Activated naive CD4-positive, alpha-beta T cell treated with anti-CD3 and anti-CD28 coated beads, Interleukin-2, amount 50 U/mL, for 72 hours (primary cell): Measurements from ENCODE around the gene OPALIN. TPM values are rescaled to one million over a fixed set of nuclear protein-coding genes. Genes with fewer than 3 reads are reported as not detected.
"Not testable (repeated sequence)": the region's sequence is repeated elsewhere in the genome, so short reads cannot be mapped to it uniquely, and the experiment has no call there.

Experiments
- ATAC-seq, 2 donors: fragments of 150-1000 bp; cut with Tn5 transposase; 2 replicates each; pipeline ENCODE4 v1.10.0; 2021; ENCODE audit warnings: mild to moderate bottlenecking in 2 of 2, moderate library complexity in 2 of 2
- DNase-seq, 2 donors: peaks; one replicate each; pipeline ENCODE4 v3.0.0; 2021 to 2022; ENCODE audit warnings: low spot score in 2 of 2
- H3K27ac Mint-ChIP-seq, 2 donors: one replicate each; pipeline ENCODE4 v1.8.0; 2022; ENCODE audit warnings: mild to moderate bottlenecking in 2 of 2, mixed read lengths in 2 of 2
- H3K36me3 Mint-ChIP-seq, 2 donors: one replicate each; pipeline ENCODE4 v1.8.0; 2022; ENCODE audit warnings: mixed read lengths in 2 of 2
- H3K9me3 Mint-ChIP-seq, 2 donors: one replicate each; pipeline ENCODE4 v1.8.0; 2022; ENCODE audit warnings: mixed read lengths in 2 of 2
- total RNA-seq, 2 donors: library from RNA; stranded (reverse); gene quantifications; one replicate each; pipeline ENCODE4 v1.2.3, GENCODE V29; 2022

Gene OPALIN
- total RNA-seq, 2 donors from 2014 or later: not detected

- no peak for ATAC-seq
- DNase-seq: no peak
- H3K9me3 Mint-ChIP-seq: no peaks in the 10 kb centered on the region
- no peaks in the 10 kb centered on the region for H3K36me3 Mint-ChIP-seq
- no peak overlapping the region for H3K27ac Mint-ChIP-seq
These were observed 34.4 kb downstream of the OPALIN start for GRCh38 chr10:96324447-96324846.

GRCh38 chr10:96322275-96322674 is 36.5 kb downstream of the OPALIN start:
- ATAC-seq: no peak
- Mint-ChIP-seq H3K36me3 (no peaks in the 10 kb centered on the region), H3K9me3 (no peaks in the 10 kb centered on the region)

GRCh38 chr10:96321822-96322221 is 37.0 kb downstream of the OPALIN start:
- DNase-seq (no peak), ATAC-seq (no peak)
- no peaks in the 10 kb centered on the region for H3K36me3 Mint-ChIP-seq
- no peak overlapping the region for H3K27ac Mint-ChIP-seq
- H3K9me3 Mint-ChIP-seq: no peaks in the 10 kb centered on the region

More at GRCh38 chr10:96322275-96322674, 36.5 kb downstream of the OPALIN start:
- H3K27ac Mint-ChIP-seq: no peak overlapping the region
- no peak for DNase-seq

GRCh38 chr10:96319754-96320474 is 38.9 kb downstream of the OPALIN start:
- no peak overlapping the region for H3K27ac Mint-ChIP-seq
- H3K9me3 Mint-ChIP-seq: no peaks in the 10 kb centered on the region
- no peak for DNase-seq
- no peaks in the 10 kb centered on the region for H3K36me3 Mint-ChIP-seq
- peak; percentile 22 to 84 for ATAC-seq

- H3K36me3 Mint-ChIP-seq: no peaks in the 10 kb centered on the region
- H3K27ac Mint-ChIP-seq: no peak overlapping the region
- H3K9me3 Mint-ChIP-seq: no peaks in the 10 kb centered on the region
- ATAC-seq (no peak), DNase-seq (no peak)
These were observed 41.6 kb downstream of the OPALIN start for GRCh38 chr10:96317067-96317833.

GRCh38 chr10:96313344-96313743 is 45.5 kb downstream of the OPALIN start:
- H3K36me3 Mint-ChIP-seq: no peaks in the 10 kb centered on the region
- H3K27ac Mint-ChIP-seq: no peak overlapping the region
- no peaks in the 10 kb centered on the region for H3K9me3 Mint-ChIP-seq
- DNase-seq: no peak
- no peak for ATAC-seq

GRCh38 chr10:96311180-96311715 is 47.6 kb downstream of the OPALIN start:
- DNase-seq (no peak), ATAC-seq (no peak)
- Mint-ChIP-seq H3K27ac (no peak overlapping the region), H3K36me3 (no peaks in the 10 kb centered on the region), H3K9me3 (no peaks in the 10 kb centered on the region)

GRCh38 chr10:96310321-96310669 is 48.5 kb downstream of the OPALIN start:
- DNase-seq (no peak), ATAC-seq (no peak)
- H3K27ac Mint-ChIP-seq: no peak overlapping the region
- no peaks in the 10 kb centered on the region for H3K36me3 Mint-ChIP-seq
- H3K9me3 Mint-ChIP-seq: no peaks in the 10 kb centered on the region

- ATAC-seq: no peak
- DNase-seq: no peak
- Mint-ChIP-seq H3K9me3 (no peaks in the 10 kb centered on the region), H3K27ac (no peak overlapping the region), H3K36me3 (no peaks in the 10 kb centered on the region)
These were observed 49.0 kb downstream of the OPALIN start for GRCh38 chr10:96309628-96310320.

GRCh38 chr10:96308854-96309253 is 49.9 kb downstream of the OPALIN start:
- not testable (repeated sequence) for DNase-seq, H3K9me3 Mint-ChIP-seq, H3K36me3 Mint-ChIP-seq, H3K27ac Mint-ChIP-seq, ATAC-seq

GRCh38 chr10:96306516-96306915 is 52.3 kb downstream of the OPALIN start:
- ATAC-seq (peak; percentile 43 to 61), DNase-seq (no peak)
- no peaks in the 10 kb centered on the region for H3K36me3 Mint-ChIP-seq

GRCh38 chr10:96305019-96305418 is 53.8 kb downstream of the OPALIN start:
- ATAC-seq (peak; percentile 49 to 64), DNase-seq (no peak)
- H3K27ac Mint-ChIP-seq: no peak overlapping the region

More at GRCh38 chr10:96306516-96306915, 52.3 kb downstream of the OPALIN start:
- Mint-ChIP-seq H3K9me3 (no peaks in the 10 kb centered on the region), H3K27ac (no peak overlapping the region)

GRCh38 chr10:96304230-96304629 is 54.6 kb downstream of the OPALIN start, which contains the start of gene DNTT:
Gene DNTT, plus strand, starts transcription at chr10:96304434. Its CDS starts 64 bp downstream, at chr10:96304498.
- no peak for DNase-seq
- Mint-ChIP-seq H3K27ac (no peak within 1 kb of the TSS), H3K9me3 (peaks cover 4 to 5% of the 10 kb centered on the region in 2 donors), H3K36me3 (peaks cover 0 to 5% of the 10 kb centered on the region in 2 donors)
- ATAC-seq: no peak

More at GRCh38 chr10:96305019-96305418, 53.8 kb downstream of the OPALIN start:
- Mint-ChIP-seq H3K36me3 (peaks cover 0 to under 1% of the 10 kb centered on the region in 2 donors), H3K9me3 (no peaks in the 10 kb centered on the region)

GRCh38 chr10:96301616-96302015 is 57.2 kb downstream of the OPALIN start:
- H3K27ac Mint-ChIP-seq: no peak overlapping the region
- DNase-seq (no peak), ATAC-seq (no peak)
- H3K36me3 Mint-ChIP-seq: peaks cover 0 to 5% of the 10 kb centered on the region in 2 donors
- H3K9me3 Mint-ChIP-seq: peaks cover 5 to 13% of the 10 kb centered on the region in 2 donors

- ATAC-seq: peak in 1 of 2 donors; percentile 32
- peaks cover 12 to 13% of the 10 kb centered on the region in 2 donors for H3K9me3 Mint-ChIP-seq
- DNase-seq: peak in 1 of 2 donors; percentile 11
- H3K27ac Mint-ChIP-seq: peak overlapping the region; percentile 22 to 84
- peaks cover 0 to 5% of the 10 kb centered on the region in 2 donors for H3K36me3 Mint-ChIP-seq
These were observed 59.4 kb downstream of the OPALIN start for GRCh38 chr10:96299383-96299782.

GRCh38 chr10:96298362-96298761 is 60.4 kb downstream of the OPALIN start:
- Mint-ChIP-seq H3K36me3 (peaks cover 0 to 5% of the 10 kb centered on the region in 2 donors), H3K27ac (no peak overlapping the region), H3K9me3 (peaks cover 12 to 13% of the 10 kb centered on the region in 2 donors)
- ATAC-seq (no peak), DNase-seq (no peak)

GRCh38 chr10:96297486-96297885 is 61.3 kb downstream of the OPALIN start:
- DNase-seq (no peak), ATAC-seq (no peak)
- Mint-ChIP-seq H3K9me3 (peaks cover 12 to 13% of the 10 kb centered on the region in 2 donors), H3K27ac (no peak overlapping the region), H3K36me3 (peaks cover 0 to 5% of the 10 kb centered on the region in 2 donors)
